Endothelial cell of umbilical vein (primary cell): ENCODE measurements around the gene TRIM69.

Experiments used
- EZH2 ChIP-seq: IDR thresholded peaks from 2 replicates; pipeline ENCODE4 v1.6.1; 2012; ENCODE audit warnings: borderline replicate concordance, low read depth, mild to moderate bottlenecking, moderate library complexity, low read length, inconsistent platforms; ENCODE audit not compliant: severe bottlenecking
- GATA2 ChIP-seq: IDR thresholded peaks from 2 replicates; pipeline ENCODE4 v1.7.0; 2011; ENCODE audit warnings: low read depth, mild to moderate bottlenecking, moderate library complexity, mixed read lengths, low read length; ENCODE audit not compliant: insufficient read length, insufficient read depth
- JUN ChIP-seq: IDR thresholded peaks from 2 replicates; pipeline ENCODE4 v1.6.1; 2011; ENCODE audit warnings: borderline replicate concordance, low read depth; ENCODE audit not compliant: insufficient read length, insufficient read depth
- MYC ChIP-seq: IDR thresholded peaks from one replicate; pipeline ENCODE4 v1.6.1; 2011; ENCODE audit warnings: mild to moderate bottlenecking, low read depth, low read length
- POLR2A ChIP-seq: IDR thresholded peaks from 2 replicates; pipeline ENCODE4 v1.6.1; 2012; ENCODE audit warnings: low read depth, mild to moderate bottlenecking, control low read depth, low read length
- POLR2AphosphoS5 ChIP-seq: IDR thresholded peaks from 2 replicates; pipeline ENCODE4 v1.6.1; 2012; ENCODE audit warnings: low read depth, mild to moderate bottlenecking, control low read depth, low read length, moderate library complexity; ENCODE audit not compliant: insufficient read depth
- TF ChIP-seq, protein P1 (sequence below), 2 donors: IDR thresholded peaks; 1 replicate in 1 of 2; 2 replicates in 1 of 2; pipeline ENCODE4 v1.5.1; 2011; ENCODE audit warnings: low read length in 2 of 2, mild to moderate bottlenecking in 2 of 2, moderate library complexity in 2 of 2, control low read depth in 1 of 2, inconsistent platforms in 1 of 2, low read depth in 1 of 2; ENCODE audit not compliant: insufficient read depth in 1 of 2; ENCODE audit errors: extremely low read depth in 1 of 2

DNA sequence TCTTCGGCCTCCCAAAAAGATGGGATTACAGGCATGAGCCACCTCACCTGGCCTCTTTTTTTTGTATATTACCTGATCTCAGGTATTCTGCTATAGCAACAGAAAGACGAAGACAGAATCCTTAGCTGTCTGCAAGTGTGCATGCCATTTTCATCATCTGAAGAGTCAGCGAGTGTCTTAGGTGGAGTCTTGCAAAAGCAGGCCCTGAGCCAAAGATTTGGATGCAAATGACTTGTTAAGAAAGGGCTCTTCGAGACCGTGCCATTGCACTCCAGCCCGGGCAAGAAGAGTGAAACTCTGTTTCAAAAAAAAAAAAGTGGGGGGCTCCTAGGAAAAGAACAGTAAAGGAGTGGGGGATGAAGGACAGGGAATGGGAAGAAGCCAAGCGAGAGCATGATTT is 10.2 kb upstream of the TRIM69 start:
- TF ChIP-seq POLR2A (no peak), EZH2 (no peak), JUN (no peak), MYC (no peak), POLR2AphosphoS5 (no peak), GATA2 (no peak)
- TF ChIP-seq, protein P1, sequence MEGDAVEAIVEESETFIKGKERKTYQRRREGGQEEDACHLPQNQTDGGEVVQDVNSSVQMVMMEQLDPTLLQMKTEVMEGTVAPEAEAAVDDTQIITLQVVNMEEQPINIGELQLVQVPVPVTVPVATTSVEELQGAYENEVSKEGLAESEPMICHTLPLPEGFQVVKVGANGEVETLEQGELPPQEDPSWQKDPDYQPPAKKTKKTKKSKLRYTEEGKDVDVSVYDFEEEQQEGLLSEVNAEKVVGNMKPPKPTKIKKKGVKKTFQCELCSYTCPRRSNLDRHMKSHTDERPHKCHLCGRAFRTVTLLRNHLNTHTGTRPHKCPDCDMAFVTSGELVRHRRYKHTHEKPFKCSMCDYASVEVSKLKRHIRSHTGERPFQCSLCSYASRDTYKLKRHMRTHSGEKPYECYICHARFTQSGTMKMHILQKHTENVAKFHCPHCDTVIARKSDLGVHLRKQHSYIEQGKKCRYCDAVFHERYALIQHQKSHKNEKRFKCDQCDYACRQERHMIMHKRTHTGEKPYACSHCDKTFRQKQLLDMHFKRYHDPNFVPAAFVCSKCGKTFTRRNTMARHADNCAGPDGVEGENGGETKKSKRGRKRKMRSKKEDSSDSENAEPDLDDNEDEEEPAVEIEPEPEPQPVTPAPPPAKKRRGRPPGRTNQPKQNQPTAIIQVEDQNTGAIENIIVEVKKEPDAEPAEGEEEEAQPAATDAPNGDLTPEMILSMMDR (IDR thresholded peaks at IDR 0.05; ENCODE audit: extremely low read depth in 1 of 2, insufficient read depth in 1 of 2, low read depth in 1 of 2, low read length in 2 of 2): no peak
